CD8-positive, alpha-beta memory T cell (primary cell): ENCODE data around the gene HDGFL2. TPM values are rescaled to one million over a fixed set of nuclear protein-coding genes. Genes with fewer than 3 reads are reported as not detected.

ENCODE experiments used
- CTCF ChIA-PET: fragments of 350-600 bp; sonication (Branson Sonifier 250); formaldehyde crosslinking; loops from one replicate; lab custom pipeline; 2021; ENCODE audit warnings: antibody characterized with exemption; lab: Charles Lee
- POLR2A ChIA-PET: fragments of 350-600 bp; sonication (Branson Sonifier 250); formaldehyde crosslinking; loops from one replicate; lab custom pipeline; 2021; ENCODE audit warnings: antibody characterized with exemption; lab: Charles Lee
- DNase-seq, 5 donors: peaks; one replicate each; pipeline versions ENCODE4 v3.0.0 to v3.0.0-alpha.2; 2020 to 2022; ENCODE audit warnings: mixed read lengths in 1 of 5
- H3K27ac ChIP-seq: one replicate; pipeline ENCODE4 v1.7.0; 2013; ENCODE audit warnings: low read depth, mild to moderate bottlenecking, low read length, moderate library complexity
- H3K27me3 ChIP-seq: 2 replicates; pipeline ENCODE4 v1.7.0; 2013; ENCODE audit warnings: low read length, mild to moderate bottlenecking; ENCODE audit not compliant: insufficient read depth, poor library complexity, severe bottlenecking
- H3K36me3 ChIP-seq: 2 replicates; pipeline ENCODE4 v1.7.0; 2013; ENCODE audit warnings: mild to moderate bottlenecking, low read length, moderate library complexity; ENCODE audit not compliant: insufficient read depth
- H3K4me1 ChIP-seq: 2 replicates; pipeline ENCODE4 v1.7.0; 2013; ENCODE audit warnings: mild to moderate bottlenecking, low read length, moderate library complexity; ENCODE audit not compliant: insufficient read depth
- H3K4me3 ChIP-seq: 2 replicates; pipeline ENCODE4 v1.7.0; 2013; ENCODE audit warnings: mild to moderate bottlenecking, low read length
- H3K9me3 ChIP-seq: 2 replicates; pipeline ENCODE4 v1.7.0; 2013; ENCODE audit warnings: mild to moderate bottlenecking, low read length
- H3K27ac Mint-ChIP-seq, 8 donors: one replicate each; pipeline ENCODE4 v1.8.0; 2020 to 2021; ENCODE audit warnings: mixed read lengths in 8 of 8, mild to moderate bottlenecking in 6 of 8, inconsistent platforms in 3 of 8, moderate library complexity in 3 of 8
- H3K27me3 Mint-ChIP-seq, 2 donors: one replicate each; pipeline ENCODE4 v1.8.0; 2020 to 2021; ENCODE audit warnings: mixed read lengths in 2 of 2, mild to moderate bottlenecking in 1 of 2, moderate library complexity in 1 of 2
- H3K36me3 Mint-ChIP-seq, 3 donors: one replicate each; pipeline ENCODE4 v1.8.0; 2020 to 2021; ENCODE audit warnings: mixed read lengths in 3 of 3, inconsistent platforms in 1 of 3, mild to moderate bottlenecking in 1 of 3
- H3K4me1 Mint-ChIP-seq, 3 donors: one replicate each; pipeline ENCODE4 v1.8.0; 2020 to 2021; ENCODE audit warnings: mixed read lengths in 3 of 3, inconsistent platforms in 1 of 3, mild to moderate bottlenecking in 1 of 3
- H3K4me3 Mint-ChIP-seq, 7 donors: one replicate each; pipeline ENCODE4 v1.8.0; 2020 to 2021; ENCODE audit warnings: mixed read lengths in 7 of 7, mild to moderate bottlenecking in 6 of 7, moderate library complexity in 4 of 7, inconsistent platforms in 2 of 7
- H3K9me3 Mint-ChIP-seq, 5 donors: one replicate each; pipeline ENCODE4 v1.8.0; 2020 to 2022; ENCODE audit warnings: mixed read lengths in 5 of 5, mild to moderate bottlenecking in 3 of 5, moderate library complexity in 2 of 5, inconsistent platforms in 1 of 5
- polyA plus RNA-seq: library from polyadenylated mRNA; unstranded; fragments of 300-500 nt; fragmentation: Illumina TruSeq; gene quantifications from one replicate; pipeline ENCODE4 v1.2.3, GENCODE V29; 2021
- total RNA-seq, 2 experiments: library from RNA; stranded (reverse); gene quantifications; one replicate each; pipeline ENCODE4 v1.2.3, GENCODE V29; 2021

The HDGFL2 gene
- total and polyA plus RNA-seq, 3 experiments from 2014 or later: 24.9 to 45.4 (median 42.7) TPM

DNA sequence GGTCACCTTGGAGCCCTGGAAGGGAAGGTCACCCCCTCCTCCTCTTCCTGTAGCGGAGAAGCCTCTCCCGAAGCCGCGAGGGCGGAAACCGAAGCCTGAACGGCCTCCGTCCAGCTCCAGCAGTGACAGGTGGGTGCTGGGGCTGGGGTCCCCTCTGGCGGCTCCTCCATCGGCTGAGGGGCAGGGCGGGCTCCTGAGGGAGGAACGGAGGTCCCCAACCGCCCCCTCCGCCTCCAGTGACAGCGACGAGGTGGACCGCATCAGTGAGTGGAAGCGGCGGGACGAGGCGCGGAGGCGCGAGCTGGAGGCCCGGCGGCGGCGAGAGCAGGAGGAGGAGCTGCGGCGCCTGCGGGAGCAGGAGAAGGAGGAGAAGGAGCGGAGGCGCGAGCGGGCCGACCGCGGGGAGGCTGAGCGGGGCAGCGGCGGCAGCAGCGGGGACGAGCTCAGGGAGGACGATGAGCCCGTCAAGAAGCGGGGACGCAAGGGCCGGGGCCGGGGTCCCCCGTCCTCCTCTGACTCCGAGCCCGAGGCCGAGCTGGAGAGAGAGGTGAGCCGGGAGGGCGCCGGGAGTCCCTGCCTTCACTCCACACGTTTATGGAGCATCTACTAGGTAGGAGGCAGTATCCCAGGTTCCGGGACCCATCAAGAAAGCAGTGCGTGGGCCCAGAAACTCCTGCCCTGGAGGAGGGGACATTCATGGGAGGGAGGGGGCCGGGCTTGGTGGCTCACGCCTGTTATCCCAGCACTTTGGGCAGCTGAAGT is 22.0 kb downstream of the HDGFL2 start:
- H3K4me3 ChIP-seq: no peak overlapping the region
- H3K27ac ChIP-seq: no peak overlapping the region
- H3K4me1 ChIP-seq: no peaks in the 10 kb centered on the region
- ChIA-PET POLR2A (no interaction called here), CTCF (no interaction called here)
- Mint-ChIP-seq H3K4me3 (no peak overlapping the region), H3K27me3 (no peaks in the 10 kb centered on the region), H3K4me1 (no peaks in the 10 kb centered on the region), H3K27ac (no peak overlapping the region), H3K9me3 (no peaks in the 10 kb centered on the region), H3K36me3 (peaks cover 0 to 52% (median 8%) of the 10 kb centered on the region in 3 donors)
- no peak for DNase-seq
- no peaks in the 10 kb centered on the region for H3K9me3 ChIP-seq
- H3K27me3 ChIP-seq: no peaks in the 10 kb centered on the region
- peaks cover 18% of the 10 kb centered on the region for H3K36me3 ChIP-seq

DNA sequence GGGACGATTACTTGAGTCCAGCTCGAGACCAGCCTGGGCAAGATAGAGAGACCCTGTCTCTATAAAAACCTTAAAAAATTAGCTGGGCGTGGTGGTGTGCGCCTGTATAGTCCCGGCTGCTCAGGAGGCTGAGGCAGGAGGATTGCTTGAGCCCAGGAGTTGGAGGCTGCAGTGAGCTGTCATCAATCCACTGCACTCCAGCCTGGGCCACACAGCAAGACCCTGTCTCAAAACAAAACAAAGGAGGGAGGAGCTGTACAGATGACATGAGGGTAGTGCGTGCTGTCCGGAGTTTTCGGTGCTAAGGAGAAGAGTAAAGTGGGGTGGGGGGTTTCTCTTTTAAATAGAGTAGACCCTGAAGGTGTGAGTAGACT is 22.6 kb downstream of the HDGFL2 start:
- no peak overlapping the region for H3K27ac Mint-ChIP-seq
- Histone ChIP-seq H3K27me3 (no peaks in the 10 kb centered on the region), H3K27ac (no peak overlapping the region), H3K9me3 (no peaks in the 10 kb centered on the region), H3K36me3 (peaks cover 18% of the 10 kb centered on the region), H3K4me1 (no peaks in the 10 kb centered on the region), H3K4me3 (no peak overlapping the region)
- no peaks in the 10 kb centered on the region for H3K27me3 Mint-ChIP-seq
- no peak overlapping the region for H3K4me3 Mint-ChIP-seq
- POLR2A ChIA-PET: no interaction called here
- CTCF ChIA-PET: no interaction called here
- no peaks in the 10 kb centered on the region for H3K9me3 Mint-ChIP-seq
- no peak for DNase-seq
- H3K36me3 Mint-ChIP-seq: peaks cover 0 to 53% (median 6%) of the 10 kb centered on the region in 3 donors
- no peaks in the 10 kb centered on the region for H3K4me1 Mint-ChIP-seq

DNA sequence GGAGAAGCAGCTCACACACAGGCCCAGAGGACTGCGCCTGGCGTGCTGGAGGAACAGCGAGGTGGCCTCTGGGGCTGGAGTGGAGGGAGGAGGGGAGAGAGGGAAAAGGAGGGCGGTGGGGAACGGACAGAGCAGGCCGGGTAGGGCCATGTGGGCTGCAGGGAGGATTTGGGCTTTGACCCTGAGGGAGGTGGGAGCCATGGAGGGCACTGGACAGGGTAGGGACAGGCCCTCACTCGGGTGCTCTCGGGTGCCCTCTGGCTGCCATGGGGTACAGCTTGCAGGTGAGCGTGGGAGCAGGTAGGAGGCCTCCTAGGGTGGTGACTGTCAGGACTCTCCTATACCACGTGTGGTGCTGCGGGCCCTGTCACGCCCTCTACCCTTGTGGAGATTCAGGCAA is 23.4 kb downstream of the HDGFL2 start:
- Mint-ChIP-seq H3K4me1 (no peaks in the 10 kb centered on the region), H3K27me3 (no peaks in the 10 kb centered on the region), H3K4me3 (no peak overlapping the region), H3K36me3 (peaks cover 0 to 50% (median 2%) of the 10 kb centered on the region in 3 donors), H3K9me3 (no peaks in the 10 kb centered on the region), H3K27ac (no peak overlapping the region)
- Histone ChIP-seq H3K27me3 (no peaks in the 10 kb centered on the region), H3K4me1 (no peaks in the 10 kb centered on the region), H3K4me3 (no peak overlapping the region), H3K27ac (no peak overlapping the region), H3K9me3 (no peaks in the 10 kb centered on the region), H3K36me3 (peaks cover 18% of the 10 kb centered on the region)
- ChIA-PET CTCF (interaction anchor here (0.6 kb wide), 1 partner anchor 403 kb away, joined by 3 read pairs; no protein-coding TSS in a partner anchor), POLR2A (no interaction called here)
- DNase-seq: no peak

DNA sequence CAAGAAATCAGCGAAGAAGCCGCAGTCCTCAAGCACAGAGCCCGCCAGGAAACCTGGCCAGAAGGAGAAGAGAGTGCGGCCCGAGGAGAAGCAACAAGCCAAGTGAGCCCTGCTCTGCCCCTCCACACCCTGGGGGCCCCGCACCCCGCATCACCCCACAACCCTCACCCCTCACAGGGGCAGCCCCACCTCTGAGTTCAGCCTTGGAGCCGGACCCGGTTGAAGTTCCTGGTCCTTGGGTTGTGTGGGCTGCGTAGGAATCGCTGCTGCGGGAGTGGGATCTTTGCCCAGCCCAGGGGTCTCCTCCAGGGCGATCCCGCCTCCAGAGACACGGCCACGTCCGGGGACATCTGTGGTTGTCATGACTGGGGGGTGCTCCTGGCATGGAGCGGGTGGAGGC is 24.2 kb downstream of the HDGFL2 start:
- Mint-ChIP-seq H3K9me3 (no peaks in the 10 kb centered on the region), H3K4me1 (no peaks in the 10 kb centered on the region), H3K27ac (no peak overlapping the region), H3K36me3 (peaks cover 0 to 50% (median 0%) of the 10 kb centered on the region in 3 donors), H3K4me3 (no peak overlapping the region), H3K27me3 (no peaks in the 10 kb centered on the region)
- no peaks in the 10 kb centered on the region for H3K9me3 ChIP-seq
- H3K27me3 ChIP-seq: no peaks in the 10 kb centered on the region
- no peak overlapping the region for H3K27ac ChIP-seq
- H3K4me1 ChIP-seq: no peaks in the 10 kb centered on the region
- DNase-seq: no peak
- ChIA-PET POLR2A (no interaction called here), CTCF (no interaction called here)
- no peak overlapping the region for H3K4me3 ChIP-seq
- H3K36me3 ChIP-seq: peaks cover 17% of the 10 kb centered on the region

DNA sequence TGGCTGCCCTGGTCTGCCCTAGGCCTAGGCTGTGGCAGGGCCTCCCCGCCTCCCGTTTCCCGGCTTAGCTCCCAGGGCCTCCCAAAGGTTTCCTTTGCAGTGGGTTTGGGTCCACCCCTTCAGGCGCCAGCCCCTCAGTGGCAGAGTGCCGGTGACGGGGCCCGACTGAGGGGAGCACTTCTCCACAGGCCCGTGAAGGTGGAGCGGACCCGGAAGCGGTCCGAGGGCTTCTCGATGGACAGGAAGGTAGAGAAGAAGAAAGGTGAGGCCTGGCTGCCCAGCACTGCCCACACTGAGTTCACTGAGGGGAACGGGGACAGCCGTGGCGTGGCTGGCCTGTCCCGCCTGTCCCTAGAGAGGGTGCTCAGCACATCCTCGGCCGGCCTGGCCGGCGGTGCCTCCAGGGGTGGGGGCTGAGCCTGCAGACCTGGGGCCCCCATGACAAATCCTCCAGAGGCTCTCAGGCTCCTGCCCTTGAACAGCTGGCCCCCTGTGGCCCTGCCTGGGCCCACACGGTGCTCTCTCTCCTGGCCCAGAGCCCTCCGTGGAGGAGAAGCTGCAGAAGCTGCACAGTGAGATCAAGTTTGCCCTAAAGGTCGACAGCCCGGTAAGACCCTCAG is 25.8 kb downstream of the HDGFL2 start:
- Histone ChIP-seq H3K4me3 (no peak overlapping the region), H3K9me3 (no peaks in the 10 kb centered on the region), H3K4me1 (no peaks in the 10 kb centered on the region), H3K27me3 (no peaks in the 10 kb centered on the region), H3K27ac (no peak overlapping the region), H3K36me3 (peaks cover 2% of the 10 kb centered on the region)
- no peak for DNase-seq
- Mint-ChIP-seq H3K9me3 (no peaks in the 10 kb centered on the region), H3K4me1 (no peaks in the 10 kb centered on the region), H3K4me3 (no peak overlapping the region), H3K36me3 (peaks cover 0 to 59% (median 0%) of the 10 kb centered on the region in 3 donors), H3K27ac (no peak overlapping the region), H3K27me3 (no peaks in the 10 kb centered on the region)
- ChIA-PET POLR2A (no interaction called here), CTCF (no interaction called here)

DNA sequence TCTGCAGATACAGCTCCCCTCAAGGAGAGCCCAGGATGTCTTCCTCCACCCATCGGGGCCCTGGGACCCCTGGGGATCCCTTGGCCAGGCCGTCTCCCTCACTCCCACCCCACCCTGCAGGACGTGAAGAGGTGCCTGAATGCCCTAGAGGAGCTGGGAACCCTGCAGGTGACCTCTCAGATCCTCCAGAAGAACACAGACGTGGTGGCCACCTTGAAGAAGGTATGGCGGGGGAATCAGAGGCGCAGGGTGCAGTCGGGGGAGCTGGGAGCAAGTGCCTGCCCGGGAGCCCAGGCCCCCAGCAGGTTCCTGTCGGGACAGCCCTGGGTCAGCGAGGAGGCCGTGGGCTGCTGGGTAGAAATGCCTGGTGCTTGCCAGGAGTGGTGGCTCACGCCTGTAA is 26.6 kb downstream of the HDGFL2 start:
- Histone ChIP-seq H3K4me1 (no peaks in the 10 kb centered on the region), H3K9me3 (no peaks in the 10 kb centered on the region), H3K4me3 (no peak overlapping the region), H3K27me3 (no peaks in the 10 kb centered on the region), H3K27ac (no peak overlapping the region), H3K36me3 (no peaks in the 10 kb centered on the region)
- DNase-seq: no peak
- ChIA-PET POLR2A (no interaction called here), CTCF (no interaction called here)
- no peaks in the 10 kb centered on the region for H3K4me1 Mint-ChIP-seq
- H3K27ac Mint-ChIP-seq: no peak overlapping the region
- H3K4me3 Mint-ChIP-seq: no peak overlapping the region
- H3K36me3 Mint-ChIP-seq: peaks cover 0 to 62% (median 0%) of the 10 kb centered on the region in 3 donors
- H3K27me3 Mint-ChIP-seq: no peaks in the 10 kb centered on the region
- no peaks in the 10 kb centered on the region for H3K9me3 Mint-ChIP-seq

DNA sequence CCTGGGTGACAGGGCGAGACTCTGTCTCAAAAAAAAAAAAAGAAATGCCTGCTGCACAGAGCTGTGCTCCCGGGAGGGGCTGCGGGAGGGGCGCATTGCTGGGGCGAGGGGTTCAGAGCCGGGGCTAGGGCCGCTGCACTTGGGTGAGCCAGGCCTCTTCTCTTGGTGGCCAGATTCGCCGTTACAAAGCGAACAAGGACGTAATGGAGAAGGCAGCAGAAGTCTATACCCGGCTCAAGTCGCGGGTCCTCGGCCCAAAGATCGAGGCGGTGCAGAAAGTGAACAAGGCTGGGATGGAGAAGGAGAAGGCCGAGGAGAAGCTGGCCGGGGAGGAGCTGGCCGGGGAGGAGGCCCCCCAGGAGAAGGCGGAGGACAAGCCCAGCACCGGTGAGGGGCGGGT is 27.2 kb downstream of the HDGFL2 start:
- no peaks in the 10 kb centered on the region for H3K27me3 ChIP-seq
- Mint-ChIP-seq H3K4me1 (no peaks in the 10 kb centered on the region), H3K27ac (peak overlapping the region in 1 of 8 donors; percentile 36), H3K27me3 (no peaks in the 10 kb centered on the region), H3K9me3 (no peaks in the 10 kb centered on the region), H3K4me3 (no peak overlapping the region), H3K36me3 (peaks cover 0 to 65% (median 0%) of the 10 kb centered on the region in 3 donors)
- no peaks in the 10 kb centered on the region for H3K9me3 ChIP-seq
- no peak for DNase-seq
- POLR2A ChIA-PET: no interaction called here
- no peak overlapping the region for H3K27ac ChIP-seq
- H3K4me3 ChIP-seq: no peak overlapping the region
- H3K36me3 ChIP-seq: no peaks in the 10 kb centered on the region
- no peaks in the 10 kb centered on the region for H3K4me1 ChIP-seq
- CTCF ChIA-PET: no interaction called here

DNA sequence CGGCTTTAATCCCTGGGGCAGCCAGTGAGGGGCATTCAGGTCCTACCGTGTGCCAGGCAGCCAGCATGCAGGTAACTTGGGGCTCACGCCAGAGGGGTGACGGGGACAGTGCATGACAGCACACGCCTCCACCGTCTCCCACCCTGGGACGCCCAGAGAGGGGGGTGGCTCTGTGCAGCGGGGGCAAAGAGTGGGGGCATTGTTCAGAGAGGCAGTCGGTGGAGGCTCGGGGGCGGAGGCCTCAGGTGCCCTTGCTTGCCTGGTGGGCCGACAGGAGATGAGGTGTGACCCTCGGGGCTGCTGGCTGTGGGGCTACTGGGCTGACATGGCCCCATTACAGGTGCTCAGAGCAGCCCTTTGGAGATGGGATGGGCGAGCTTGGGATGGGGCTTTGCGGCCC is 27.8 kb downstream of the HDGFL2 start:
- ChIA-PET CTCF (no interaction called here), POLR2A (no interaction called here)
- no peaks in the 10 kb centered on the region for H3K27me3 Mint-ChIP-seq
- H3K9me3 ChIP-seq: no peaks in the 10 kb centered on the region
- no peak for DNase-seq
- no peak overlapping the region for H3K27ac ChIP-seq
- no peak overlapping the region for H3K4me3 Mint-ChIP-seq
- no peaks in the 10 kb centered on the region for H3K4me1 ChIP-seq
- H3K36me3 ChIP-seq: no peaks in the 10 kb centered on the region
- H3K27ac Mint-ChIP-seq: no peak overlapping the region
- no peaks in the 10 kb centered on the region for H3K4me1 Mint-ChIP-seq
- peaks cover 0 to 60% (median 0%) of the 10 kb centered on the region in 3 donors for H3K36me3 Mint-ChIP-seq
- no peaks in the 10 kb centered on the region for H3K9me3 Mint-ChIP-seq
- H3K4me3 ChIP-seq: no peak overlapping the region
- no peaks in the 10 kb centered on the region for H3K27me3 ChIP-seq
